Stimulated activated naive B cell treated with anti-CD40 and anti-IgM and Interleukin-4, amounts not matched to agents 10 μg/mL and 1 μg/mL and 100 μg/mL, for 72 hours (primary cell): ENCODE measurements around the gene SIX2.

ENCODE experiments used
- ATAC-seq, 2 donors: fragments of 150-1000 bp; cut with Tn5 transposase; replicated peaks; 2 replicates each; pipeline ENCODE4 v1.10.0; 2021; ENCODE audit warnings: moderate library complexity in 1 of 2
- DNase-seq: peaks from one replicate; pipeline ENCODE4 v3.0.0; 2021
- H3K27ac Mint-ChIP-seq: one replicate; pipeline ENCODE4 v1.8.0; 2022; ENCODE audit warnings: mild to moderate bottlenecking, mixed read lengths
- H3K27me3 Mint-ChIP-seq, 2 donors: one replicate each; pipeline ENCODE4 v1.8.0; 2022; ENCODE audit warnings: mixed read lengths in 2 of 2
- H3K36me3 Mint-ChIP-seq, 2 donors: one replicate each; pipeline ENCODE4 v1.8.0; 2022; ENCODE audit warnings: mixed read lengths in 2 of 2, mild to moderate bottlenecking in 1 of 2
- H3K4me1 Mint-ChIP-seq, 2 donors: one replicate each; pipeline ENCODE4 v1.8.0; 2022; ENCODE audit warnings: mixed read lengths in 2 of 2, mild to moderate bottlenecking in 1 of 2
- H3K4me3 Mint-ChIP-seq, 2 donors: one replicate each; pipeline ENCODE4 v1.8.0; 2022; ENCODE audit warnings: mild to moderate bottlenecking in 2 of 2, mixed read lengths in 2 of 2, moderate library complexity in 1 of 2
- H3K9me3 Mint-ChIP-seq, 2 donors: one replicate each; pipeline ENCODE4 v1.8.0; 2022; ENCODE audit warnings: mixed read lengths in 2 of 2, mild to moderate bottlenecking in 1 of 2

Gene SIX2

DNA sequence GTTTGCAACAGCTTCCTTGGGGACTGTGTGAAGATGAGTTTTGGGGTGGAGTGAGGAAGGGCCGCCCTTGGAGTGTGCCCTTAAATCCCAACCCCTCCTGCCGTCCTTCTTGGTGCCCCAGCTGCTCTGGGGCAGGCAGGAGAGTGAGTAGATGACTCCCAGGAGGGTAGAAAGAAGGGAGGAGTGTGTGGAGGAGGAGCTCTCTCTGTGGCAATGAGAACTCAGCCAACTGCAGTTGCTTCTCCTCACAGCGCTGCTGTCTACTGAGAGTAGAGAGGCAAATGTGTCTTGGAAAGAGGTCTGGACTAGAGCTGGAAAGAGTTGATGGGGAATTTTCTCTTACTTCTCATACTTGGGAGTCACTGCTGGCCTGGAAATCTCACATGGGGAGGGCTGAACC, 21.8 kb upstream of the SIX2 start:
- Mint-ChIP-seq H3K4me1 (no peaks in the 10 kb centered on the region), H3K27me3 (peaks cover 6 to 17% of the 10 kb centered on the region in 2 donors), H3K36me3 (no peaks in the 10 kb centered on the region), H3K27ac (no peak overlapping the region), H3K9me3 (no peaks in the 10 kb centered on the region), H3K4me3 (no peak overlapping the region)
- ATAC-seq (no peak), DNase-seq (no peak)

DNA sequence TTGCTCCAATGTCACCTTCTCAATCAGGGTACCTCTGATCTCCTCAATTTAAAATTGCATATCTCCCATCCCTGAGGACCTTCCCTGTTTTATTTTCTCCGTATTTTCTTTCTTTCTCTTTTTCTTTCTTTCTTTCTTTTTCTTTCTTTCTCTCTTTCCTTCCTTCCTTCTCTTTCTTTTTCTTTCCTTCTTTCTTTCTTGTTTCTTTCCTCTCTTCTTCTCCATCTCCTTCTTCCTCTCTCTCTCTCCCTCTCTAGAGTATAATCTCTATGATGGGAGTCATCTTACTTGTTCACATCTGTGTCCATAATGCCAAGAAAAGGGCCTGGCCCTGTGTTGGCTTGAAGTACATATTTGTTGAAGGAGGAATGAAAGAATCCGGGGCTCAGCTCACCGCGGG, 21.3 kb upstream of the SIX2 start:
- no peaks in the 10 kb centered on the region for H3K4me1 Mint-ChIP-seq

DNA sequence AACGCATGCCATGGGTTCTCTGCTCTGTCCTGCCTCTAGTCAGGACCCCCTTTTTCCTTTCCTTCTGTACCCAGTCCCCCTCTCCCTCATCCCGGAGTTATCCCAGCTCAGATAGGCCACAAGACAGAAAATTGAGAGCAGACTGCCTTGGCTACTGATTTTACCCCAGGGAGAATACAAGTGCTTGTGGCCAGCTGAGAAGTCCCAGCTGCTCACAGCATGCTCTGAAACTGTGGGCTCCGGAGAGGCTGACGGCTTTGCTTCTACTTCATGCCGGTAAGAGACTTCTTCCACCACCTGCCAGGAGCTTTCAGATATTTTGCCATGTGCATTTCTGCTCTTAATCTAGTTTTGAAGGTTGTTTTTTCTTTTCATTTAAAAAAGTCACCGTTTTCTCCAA, 20.0 kb upstream of the SIX2 start:
- DNase-seq (no peak), ATAC-seq (no peak)
- Mint-ChIP-seq H3K4me3 (no peak overlapping the region), H3K27me3 (peaks cover 6 to 19% of the 10 kb centered on the region in 2 donors), H3K9me3 (no peaks in the 10 kb centered on the region), H3K36me3 (no peaks in the 10 kb centered on the region), H3K4me1 (no peaks in the 10 kb centered on the region), H3K27ac (no peak overlapping the region)

More for the DNA sequence above, 21.3 kb upstream of the SIX2 start:
- Mint-ChIP-seq H3K36me3 (no peaks in the 10 kb centered on the region), H3K9me3 (no peaks in the 10 kb centered on the region), H3K27ac (no peak overlapping the region), H3K4me3 (no peak overlapping the region), H3K27me3 (peaks cover 6 to 19% of the 10 kb centered on the region in 2 donors)
- ATAC-seq, result no peak
- DNase-seq, result no peak

DNA sequence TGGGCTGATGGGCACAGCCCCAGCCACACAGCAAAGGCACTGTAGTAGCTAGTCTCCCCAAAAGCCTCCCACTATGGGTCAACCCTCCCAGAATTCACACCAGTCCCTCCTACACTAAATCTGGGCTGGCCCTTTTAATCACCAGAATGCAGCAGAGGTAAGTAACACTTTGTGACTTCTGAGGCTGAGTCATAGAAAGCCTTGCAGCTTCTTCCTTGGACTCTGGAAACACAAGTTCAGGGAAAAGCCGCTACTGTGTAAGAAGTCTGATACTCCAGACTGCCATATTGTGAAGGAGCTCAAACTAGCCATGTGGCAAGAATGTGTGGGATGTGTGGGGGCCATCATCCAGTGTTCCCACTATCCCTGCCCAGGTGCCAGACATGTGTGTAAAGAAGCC, 19.0 kb upstream of the SIX2 start:
- Mint-ChIP-seq H3K4me1 (no peaks in the 10 kb centered on the region), H3K4me3 (no peak overlapping the region), H3K27ac (no peak overlapping the region), H3K27me3 (peaks cover 6 to 19% of the 10 kb centered on the region in 2 donors), H3K36me3 (no peaks in the 10 kb centered on the region), H3K9me3 (no peaks in the 10 kb centered on the region)
- ATAC-seq (no peak), DNase-seq (no peak)

DNA sequence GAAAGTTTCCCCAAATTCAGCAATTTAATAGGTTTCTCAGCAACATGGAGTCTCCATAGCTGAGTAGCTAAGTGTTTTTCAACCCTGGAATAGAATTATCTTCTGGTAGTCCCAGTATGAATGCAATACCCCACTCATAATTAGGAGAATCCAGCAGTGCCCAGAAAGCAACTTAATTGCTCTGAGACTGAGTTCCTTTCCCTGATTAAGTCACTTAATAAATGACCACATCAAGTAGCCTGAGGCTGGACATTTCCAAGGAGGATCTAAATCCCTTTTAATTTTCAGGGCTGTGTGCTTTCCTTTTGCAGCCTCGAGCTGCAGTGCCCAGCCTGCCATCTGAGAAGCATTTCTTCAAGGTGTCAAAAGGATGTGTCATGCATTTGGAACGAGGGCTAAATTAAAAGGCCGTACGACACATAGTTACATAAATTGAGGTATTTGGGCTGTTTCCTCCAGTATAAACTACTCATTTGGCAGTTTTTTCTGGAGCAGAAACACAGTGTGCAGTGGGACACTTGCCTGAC, 17.7 kb upstream of the SIX2 start:
- Mint-ChIP-seq H3K36me3 (no peaks in the 10 kb centered on the region), H3K4me3 (no peak overlapping the region), H3K9me3 (no peaks in the 10 kb centered on the region), H3K27me3 (peaks cover 15 to 25% of the 10 kb centered on the region in 2 donors), H3K4me1 (no peaks in the 10 kb centered on the region), H3K27ac (no peak overlapping the region)
- DNase-seq, result no peak
- no peak for ATAC-seq

DNA sequence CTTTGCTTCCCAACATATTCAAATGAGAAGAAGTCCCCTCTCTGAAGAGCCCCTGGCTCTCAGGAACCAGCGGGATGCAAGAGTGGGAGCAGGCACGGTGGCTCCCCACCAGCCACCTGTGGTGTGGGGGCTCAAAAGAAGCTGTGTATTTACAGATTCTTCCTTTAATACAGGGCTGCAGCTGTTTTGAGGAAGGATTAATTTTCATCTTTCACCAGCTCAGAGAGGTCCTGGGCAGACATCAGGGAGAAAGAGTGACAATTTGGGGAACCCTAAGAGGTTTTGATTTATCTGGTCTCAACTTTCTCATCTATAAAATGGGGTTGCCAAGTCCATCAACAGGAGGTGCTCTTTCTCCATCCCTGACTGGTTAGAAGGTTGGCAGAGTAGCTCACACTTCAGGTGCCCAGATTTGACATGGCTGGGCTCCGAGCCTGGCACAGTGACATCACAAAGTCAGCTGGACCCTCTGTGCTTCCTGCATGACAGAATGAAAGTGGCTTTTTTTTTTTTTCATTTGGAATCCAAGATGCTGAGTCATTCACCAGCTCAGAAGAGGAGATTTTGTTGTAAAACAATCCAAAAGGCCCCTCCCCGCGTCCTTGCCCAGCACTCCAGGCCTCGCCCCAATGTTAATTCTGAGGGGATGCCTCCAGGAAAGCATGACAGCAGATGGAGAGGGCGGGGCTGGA, 15.5 kb upstream of the SIX2 start:
- H3K36me3 Mint-ChIP-seq, result no peaks in the 10 kb centered on the region
- peaks cover 12 to 29% of the 10 kb centered on the region in 2 donors for H3K27me3 Mint-ChIP-seq
- H3K27ac Mint-ChIP-seq, result no peak overlapping the region
- H3K4me3 Mint-ChIP-seq, result no peak overlapping the region
- H3K9me3 Mint-ChIP-seq, result no peaks in the 10 kb centered on the region
- no peak for ATAC-seq
- H3K4me1 Mint-ChIP-seq, result no peaks in the 10 kb centered on the region
- DNase-seq, result no peak

DNA sequence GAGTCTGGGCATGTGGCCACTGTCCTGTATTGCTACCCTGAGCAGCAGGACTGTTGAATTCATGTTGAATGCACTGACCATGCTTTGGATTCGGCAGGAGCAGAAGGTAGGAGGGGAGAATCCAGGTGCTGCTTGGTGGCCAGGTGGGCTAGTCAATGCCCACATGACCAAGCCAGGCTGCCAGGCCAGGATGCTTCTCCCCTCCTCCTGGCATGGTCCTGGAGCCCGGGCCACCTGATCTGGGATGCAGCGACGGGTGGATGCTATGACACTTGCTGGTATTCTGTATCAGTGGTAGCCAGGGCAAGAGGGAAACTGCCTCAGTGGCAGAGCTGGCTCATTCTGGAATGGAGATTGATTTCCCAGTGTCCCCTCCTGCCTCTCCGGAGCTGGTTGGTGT, 14.8 kb upstream of the SIX2 start:
- Mint-ChIP-seq H3K4me3 (no peak overlapping the region), H3K36me3 (no peaks in the 10 kb centered on the region), H3K4me1 (no peaks in the 10 kb centered on the region), H3K9me3 (no peaks in the 10 kb centered on the region), H3K27ac (no peak overlapping the region), H3K27me3 (peaks cover 18 to 31% of the 10 kb centered on the region in 2 donors)
- no peak for ATAC-seq
- DNase-seq, result no peak

DNA sequence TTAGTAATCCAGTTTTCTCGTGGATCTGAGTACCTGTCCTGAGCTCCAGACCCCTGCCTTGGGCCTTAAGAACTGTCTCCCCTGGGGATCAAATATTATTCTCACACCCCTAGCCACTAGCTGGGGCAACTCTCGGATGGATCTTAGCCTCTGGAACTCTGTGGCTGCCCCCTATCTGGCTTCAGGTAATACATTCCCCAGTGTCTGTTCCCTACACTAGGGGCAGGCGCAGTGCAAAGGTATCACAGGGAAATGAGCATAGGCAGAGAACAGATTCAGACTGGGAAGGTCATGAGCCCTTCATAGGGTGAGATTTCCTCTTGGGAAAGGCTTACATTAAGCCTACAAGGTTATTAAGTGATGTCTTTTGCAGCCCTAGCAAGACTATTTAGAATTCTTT, 11.2 kb upstream of the SIX2 start:
- Mint-ChIP-seq H3K9me3 (no peaks in the 10 kb centered on the region), H3K4me1 (no peaks in the 10 kb centered on the region), H3K27me3 (peaks cover 38 to 45% of the 10 kb centered on the region in 2 donors), H3K36me3 (no peaks in the 10 kb centered on the region), H3K4me3 (no peak overlapping the region), H3K27ac (no peak overlapping the region)
- no peak for DNase-seq
- ATAC-seq, result no peak

DNA sequence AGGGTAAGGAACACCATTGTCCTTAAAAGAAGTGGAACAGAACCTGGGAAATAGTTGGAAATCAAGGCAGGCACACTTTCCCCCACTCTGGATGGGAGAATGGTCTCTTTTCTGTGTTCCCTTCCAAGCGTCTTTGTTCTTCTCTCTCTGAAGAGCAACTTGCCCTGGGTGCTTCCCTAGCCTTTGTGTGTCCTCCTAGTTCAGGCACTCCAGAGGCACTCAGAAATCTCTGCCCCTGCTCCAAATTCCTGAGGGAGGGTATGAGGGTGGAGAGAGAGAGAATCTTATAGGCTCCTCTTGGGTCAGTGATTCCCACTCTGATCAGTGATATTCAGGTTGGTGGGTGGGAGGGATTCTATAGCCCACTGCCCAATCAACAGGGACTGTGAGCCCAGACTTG, 8.8 kb upstream of the SIX2 start:
- H3K27me3 Mint-ChIP-seq, result peaks cover 51 to 65% of the 10 kb centered on the region in 2 donors
- no peak overlapping the region for H3K4me3 Mint-ChIP-seq
- no peaks in the 10 kb centered on the region for H3K36me3 Mint-ChIP-seq

DNA sequence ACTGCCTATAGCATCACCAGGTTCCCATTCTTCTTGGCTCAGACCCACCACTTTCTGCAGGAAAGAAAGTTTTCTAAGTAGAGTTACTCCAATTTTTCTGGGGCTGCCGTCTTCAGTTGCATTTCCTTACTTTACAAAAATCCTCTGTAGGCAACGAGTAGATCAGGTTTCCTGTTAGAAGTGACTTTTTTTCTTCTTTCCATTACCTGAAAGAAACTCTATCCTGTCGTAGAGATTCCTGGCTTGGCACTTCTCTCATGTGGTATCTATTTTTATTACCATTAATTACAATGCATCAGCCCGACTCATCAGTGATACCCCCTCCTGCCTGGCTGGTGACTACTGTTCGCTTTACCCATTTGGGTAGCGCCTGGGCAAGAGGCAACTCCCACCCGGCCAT, 5.6 kb upstream of the SIX2 start:
- peak overlapping the region in 1 of 2 donors; percentile 37 for H3K4me3 Mint-ChIP-seq
- ATAC-seq, result no peak
- peaks cover 18 to 40% of the 10 kb centered on the region in 2 donors for H3K4me1 Mint-ChIP-seq
- no peak for DNase-seq
- no peaks in the 10 kb centered on the region for H3K9me3 Mint-ChIP-seq
- H3K27me3 Mint-ChIP-seq, result peaks cover 67 to 86% of the 10 kb centered on the region in 2 donors
- no peaks in the 10 kb centered on the region for H3K36me3 Mint-ChIP-seq
- H3K27ac Mint-ChIP-seq, result no peak overlapping the region

More for the DNA sequence above, 8.8 kb upstream of the SIX2 start:
- peaks cover 0 to 11% of the 10 kb centered on the region in 2 donors for H3K4me1 Mint-ChIP-seq
- no peaks in the 10 kb centered on the region for H3K9me3 Mint-ChIP-seq
- DNase-seq (no peak), ATAC-seq (no peak)
- no peak overlapping the region for H3K27ac Mint-ChIP-seq

DNA sequence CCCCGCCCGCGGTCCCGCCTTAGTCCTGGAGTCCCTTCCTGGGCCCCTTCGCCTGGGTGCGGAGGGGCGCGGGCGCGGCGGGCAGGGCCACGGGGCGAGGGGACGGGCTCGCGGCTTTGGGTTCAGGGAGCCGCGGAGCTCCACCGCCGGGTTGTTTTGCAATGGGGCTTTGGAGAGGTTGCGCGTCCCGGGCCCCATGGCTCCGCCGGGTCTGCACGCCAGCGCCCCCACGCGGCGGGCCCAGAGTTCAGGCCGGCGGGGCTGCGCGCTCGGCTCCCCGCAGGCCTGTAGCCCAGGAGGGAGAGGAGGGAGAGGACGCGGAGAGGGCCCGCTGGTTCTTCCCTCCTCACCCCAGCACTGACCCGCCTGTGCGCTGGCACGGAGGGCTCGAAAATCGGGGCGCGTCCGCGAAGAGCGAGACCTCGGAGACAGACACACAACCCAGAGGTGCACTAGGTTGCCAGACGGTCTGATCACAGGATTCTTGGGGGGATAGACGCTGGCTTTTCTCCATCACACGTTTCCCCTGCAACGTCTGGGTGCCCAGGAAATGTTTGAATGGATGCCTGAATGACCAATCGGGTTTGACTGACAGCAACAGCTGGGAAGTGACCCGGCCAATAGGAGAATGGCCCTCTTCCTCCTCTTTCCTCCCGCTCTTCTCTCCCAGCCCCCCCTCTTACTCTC, 4.9 kb upstream of the SIX2 start:
- Mint-ChIP-seq H3K27ac (peak overlapping the region; percentile 33), H3K36me3 (no peaks in the 10 kb centered on the region), H3K4me3 (peak overlapping the region in 1 of 2 donors; percentile 37), H3K9me3 (no peaks in the 10 kb centered on the region), H3K4me1 (peaks cover 22 to 46% of the 10 kb centered on the region in 2 donors), H3K27me3 (peaks cover 67 to 86% of the 10 kb centered on the region in 2 donors)
- DNase-seq, result no peak
- ATAC-seq, result peak; percentile 65 to 66

DNA sequence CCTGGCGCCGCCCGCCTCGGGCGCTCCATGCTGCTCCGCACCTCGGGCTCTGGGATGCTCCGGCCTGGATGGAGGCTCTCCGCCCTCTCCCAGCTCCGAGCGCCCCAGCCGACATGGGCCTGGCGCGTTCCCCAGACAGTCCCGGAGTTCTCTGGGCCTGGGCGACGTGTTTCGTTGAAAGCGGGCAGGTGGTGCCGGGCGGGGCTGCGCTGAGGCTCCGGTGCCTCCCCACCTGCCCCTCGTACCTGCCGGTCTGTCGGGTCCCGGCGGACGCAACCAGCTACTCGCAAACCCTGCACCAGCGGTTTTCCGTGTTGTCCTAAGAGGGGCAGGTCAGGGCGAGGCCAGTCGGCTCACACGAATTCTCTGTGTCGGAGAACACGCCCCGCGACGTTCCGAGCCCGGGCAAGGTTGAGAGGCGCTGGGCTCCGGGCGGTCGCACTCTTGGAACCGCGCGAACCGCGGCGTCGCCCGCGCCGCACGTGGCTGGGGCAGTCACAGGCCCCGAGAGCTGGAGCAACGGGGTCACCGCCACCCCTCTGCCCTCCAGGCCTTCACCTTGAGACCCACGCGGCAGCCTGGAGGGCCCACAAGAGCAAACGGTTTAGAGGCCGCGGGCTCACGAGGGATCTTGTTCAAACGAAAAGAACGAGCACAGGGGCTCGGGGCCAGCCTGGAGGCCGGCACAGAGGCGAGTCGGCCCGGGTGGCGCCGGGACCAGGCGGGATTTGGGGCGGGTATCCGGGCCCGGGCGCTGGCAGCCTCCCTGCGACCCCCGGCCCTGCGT, 4.2 kb upstream of the SIX2 start:
- peaks cover 26 to 51% of the 10 kb centered on the region in 2 donors for H3K4me1 Mint-ChIP-seq
- DNase-seq (no peak), ATAC-seq (peak in 1 of 2 donors; percentile 14)
- H3K27ac Mint-ChIP-seq, result no peak overlapping the region
- H3K4me3 Mint-ChIP-seq, result peak overlapping the region in 1 of 2 donors; percentile 67
- H3K9me3 Mint-ChIP-seq, result no peaks in the 10 kb centered on the region
- no peaks in the 10 kb centered on the region for H3K36me3 Mint-ChIP-seq
- peaks cover 69 to 86% of the 10 kb centered on the region in 2 donors for H3K27me3 Mint-ChIP-seq

DNA sequence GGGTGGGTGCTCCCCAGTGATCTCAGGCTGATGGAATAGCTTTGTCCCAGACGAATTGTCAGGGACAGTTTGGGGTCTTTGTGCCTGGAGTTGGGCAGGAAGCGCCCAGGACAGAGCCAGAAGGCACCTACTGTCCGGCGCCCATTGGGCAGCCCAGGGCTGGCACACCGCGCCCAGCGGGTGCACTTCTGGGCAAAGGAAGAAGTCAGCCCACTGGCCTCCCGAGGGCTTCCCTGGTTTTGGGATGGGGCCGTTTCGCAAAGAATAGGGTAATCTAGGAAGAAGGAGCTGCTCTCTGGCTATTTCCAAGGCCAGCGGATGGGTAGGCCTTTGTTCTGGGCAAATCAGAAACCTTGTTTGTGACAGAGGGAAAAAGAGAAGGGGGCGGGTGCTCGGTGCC, 3.5 kb upstream of the SIX2 start:
- Mint-ChIP-seq H3K27ac (peak overlapping the region; percentile 47), H3K9me3 (no peaks in the 10 kb centered on the region), H3K4me1 (peaks cover 30 to 58% of the 10 kb centered on the region in 2 donors), H3K36me3 (no peaks in the 10 kb centered on the region), H3K4me3 (peak overlapping the region; percentile 48 to 50), H3K27me3 (peaks cover 76 to 93% of the 10 kb centered on the region in 2 donors)
- DNase-seq (no peak), ATAC-seq (no peak)
